IPS-NIHi7 (cell line): ENCODE measurements around the gene DTX3L.

Experiments used
- DNase-seq: peaks from one replicate; pipeline ENCODE4 v3.0.0; 2012; ENCODE audit warnings: mixed read lengths; ENCODE audit errors: extremely low spot score

DTX3L gene

DNA sequence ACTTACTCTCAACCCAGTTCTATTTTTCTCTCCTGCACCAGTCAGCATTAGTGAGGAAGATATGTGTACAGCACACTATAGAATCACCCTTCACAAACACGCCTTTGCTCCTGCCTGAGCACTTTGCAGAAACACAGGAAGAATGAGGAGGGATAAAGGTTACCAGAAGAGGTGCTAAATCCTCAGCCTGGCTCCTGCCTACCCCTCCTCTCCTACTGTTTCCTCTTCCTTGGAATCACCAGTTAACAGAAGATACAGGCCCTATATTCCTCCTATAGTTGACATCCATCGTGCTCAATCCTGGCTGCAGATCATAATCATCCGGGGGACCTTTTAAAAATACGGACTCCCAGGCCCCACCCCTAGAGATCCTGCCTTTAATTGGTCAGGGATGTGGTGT lies 42.2 kb downstream of the DTX3L start:
- DNase-seq, result no peak

DNA sequence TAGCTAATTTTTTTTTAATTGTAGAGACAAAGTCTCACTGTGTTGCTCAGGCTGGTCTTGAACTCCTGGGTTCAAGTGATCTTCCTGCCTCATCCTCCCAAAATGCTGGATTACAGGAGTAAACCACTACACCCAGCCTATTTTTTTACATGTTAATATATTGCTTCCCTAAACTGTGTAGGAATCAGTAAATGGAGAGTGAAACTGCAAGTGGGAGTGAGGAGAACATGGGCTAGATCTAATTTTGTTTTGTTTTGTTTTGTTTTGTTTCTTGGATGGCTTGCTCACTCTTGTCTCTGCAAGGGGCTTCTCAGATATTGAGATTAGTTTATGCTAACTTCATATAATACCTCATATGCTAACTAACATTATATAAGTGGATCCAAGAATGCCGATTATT lies 44.8 kb downstream of the DTX3L start:
- DNase-seq, result no peak

DNA sequence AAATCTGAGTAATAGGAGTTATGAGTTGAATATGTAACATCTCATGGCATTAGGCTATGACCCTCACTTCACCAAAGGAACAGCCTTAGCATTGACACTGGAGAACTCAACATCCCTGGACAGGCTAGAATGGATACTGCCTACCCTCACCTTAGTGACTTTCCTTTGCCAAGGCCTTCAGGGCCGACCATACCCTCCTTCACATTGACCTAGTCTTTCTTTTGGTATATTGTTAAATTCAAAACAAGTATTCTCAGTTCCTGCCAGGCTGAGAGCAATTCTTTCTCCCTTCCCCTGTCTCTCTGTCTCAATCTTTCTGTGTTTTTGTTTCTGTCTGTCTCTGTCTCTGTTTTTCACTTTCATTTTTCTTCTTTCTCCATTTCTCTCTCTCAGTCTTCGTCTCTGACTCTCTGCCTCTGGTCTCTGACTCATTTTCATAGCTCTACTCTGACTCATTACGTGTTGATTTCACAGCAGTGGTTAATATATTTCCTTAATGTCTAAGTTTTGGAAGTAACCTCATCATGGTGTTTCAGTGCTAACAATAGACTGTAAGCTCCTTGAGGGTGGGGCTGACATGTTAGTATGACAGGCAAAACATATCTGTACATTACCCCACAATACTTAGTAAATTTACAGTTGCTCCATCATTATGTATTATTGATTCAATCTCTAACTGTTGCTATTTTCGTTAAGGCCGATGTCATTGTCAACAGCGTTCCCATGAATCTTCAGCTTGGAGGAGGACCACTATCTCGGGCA lies 45.8 kb downstream of the DTX3L start:
- DNase-seq, result no peak

- no peak for DNase-seq
These were observed 48.6 kb downstream of the DTX3L start for GRCh38 chr3:122612696-122613095.

GRCh38 chr3:122615303-122615702 lies 51.2 kb downstream of the DTX3L start:
- DNase-seq, result peak; percentile 29

- no peak for DNase-seq
These were observed 54.5 kb downstream of the DTX3L start for GRCh38 chr3:122618614-122619013.

GRCh38 chr3:122619040-122619439 lies 54.9 kb downstream of the DTX3L start:
- DNase-seq, result no peak

- DNase-seq, result no peak
These were observed 56.3 kb downstream of the DTX3L start for GRCh38 chr3:122620399-122620798.

DNA sequence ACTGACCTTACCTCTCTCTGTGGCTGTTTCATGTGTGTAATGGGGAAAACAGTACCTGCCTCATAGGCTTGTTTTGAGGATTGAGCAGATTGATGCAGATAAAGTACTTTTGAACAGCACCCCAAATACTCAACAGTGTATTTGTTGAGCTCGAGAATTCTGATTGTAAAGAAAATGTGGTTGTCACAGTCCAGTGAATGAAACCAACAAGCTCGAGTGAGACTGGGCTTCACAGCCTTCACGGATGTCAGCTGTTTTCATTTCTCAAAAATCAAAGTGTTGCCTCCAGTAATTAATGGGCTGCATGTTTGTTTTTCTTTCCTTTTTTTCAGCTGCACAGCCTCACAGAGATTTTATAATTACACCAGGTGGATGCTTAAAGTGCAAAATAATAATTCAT lies 57.0 kb downstream of the DTX3L start:
- no peak for DNase-seq

DNA sequence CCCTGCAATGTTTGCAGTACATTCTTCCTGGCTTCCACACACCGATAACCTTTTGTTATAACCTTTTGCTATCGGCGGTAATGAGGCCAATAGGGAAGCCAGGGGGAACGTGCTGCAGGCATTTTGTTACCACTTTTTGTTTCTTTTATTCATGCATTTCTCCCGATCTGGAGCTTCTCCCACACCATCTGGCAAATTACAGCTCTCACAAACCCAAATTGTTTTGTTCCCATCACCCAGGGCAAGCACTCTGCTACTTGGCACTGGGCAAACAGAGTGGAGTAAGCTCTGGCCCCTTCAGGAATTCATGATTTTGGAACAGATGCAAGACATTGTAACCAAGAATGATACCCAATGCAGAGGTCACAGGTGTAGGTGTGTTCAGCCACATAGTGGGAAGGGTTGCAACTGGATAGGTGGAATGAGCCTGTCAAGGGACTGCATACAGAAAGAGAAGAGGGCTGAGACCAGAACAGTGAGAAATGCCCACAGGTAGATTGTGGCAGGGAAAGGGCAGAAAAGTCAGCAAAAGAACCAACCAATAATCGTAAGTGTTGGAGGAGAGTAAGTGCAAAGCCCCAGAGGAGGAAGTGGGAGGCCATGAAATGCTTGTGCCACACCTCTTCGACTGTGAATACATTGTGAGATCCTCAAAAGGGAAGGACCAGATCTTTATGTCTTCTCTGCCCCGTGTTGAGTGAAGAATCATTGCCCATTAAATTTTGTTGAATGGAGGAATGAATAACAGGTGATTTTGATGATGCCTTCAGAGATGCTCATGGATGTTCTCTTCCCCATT lies 59.1 kb downstream of the DTX3L start:
- no peak for DNase-seq
